Cerebellar nuclear complex (tissue), 1 donor: ENCODE data around the gene ORM2.

ENCODE experiments used
- DNase-seq, 2 experiments: peaks; one replicate each; lab custom pipeline; 2025; lab: John Stamatoyannopoulos, UW

The ORM2 gene

GRCh38 chr9:114294664-114295063, 35.0 kb upstream of the ORM2 start:
- DNase-seq: no peak

- DNase-seq: no peak
Observed at GRCh38 chr9:114296338-114296737, 33.3 kb upstream of the ORM2 start.

GRCh38 chr9:114299286-114300152, 30.1 kb upstream of the ORM2 start:
- no peak for DNase-seq

- no peak for DNase-seq
Observed at GRCh38 chr9:114300153-114300845, 29.4 kb upstream of the ORM2 start.

- no peak for DNase-seq
Observed at GRCh38 chr9:114300846-114301797, 28.5 kb upstream of the ORM2 start.

GRCh38 chr9:114301798-114302565, 27.7 kb upstream of the ORM2 start:
- DNase-seq: no peak

GRCh38 chr9:114302727-114303126, 26.9 kb upstream of the ORM2 start:
- no peak for DNase-seq

GRCh38 chr9:114303571-114303970, 26.1 kb upstream of the ORM2 start:
- no peak for DNase-seq

GRCh38 chr9:114303977-114304376, 25.7 kb upstream of the ORM2 start:
- DNase-seq: no peak

- DNase-seq: no peak
Observed at GRCh38 chr9:114304416-114305188, 25.1 kb upstream of the ORM2 start.

GRCh38 chr9:114307899-114308267, 21.8 kb upstream of the ORM2 start:
- no peak for DNase-seq

GRCh38 chr9:114308361-114308950, 21.2 kb upstream of the ORM2 start:
- DNase-seq: no peak

- DNase-seq: no peak
Observed at GRCh38 chr9:114309096-114309495, 20.6 kb upstream of the ORM2 start.

GRCh38 chr9:114310471-114311450, 18.9 kb upstream of the ORM2 start:
- DNase-seq: no peak

GRCh38 chr9:114311571-114312512, 17.8 kb upstream of the ORM2 start:
- no peak for DNase-seq

- no peak for DNase-seq
Observed at GRCh38 chr9:114312513-114312875, 17.2 kb upstream of the ORM2 start.

GRCh38 chr9:114313186-114313585, 16.5 kb upstream of the ORM2 start:
- DNase-seq: no peak
